Activated naive CD4-positive, alpha-beta T cell treated with anti-CD3 and anti-CD28 coated beads for 36 hours (primary cell): ENCODE measurements around the gene RBKS. TPM values are rescaled to one million over a fixed set of nuclear protein-coding genes. Genes with fewer than 3 reads are reported as not detected.
"Not testable (repeated sequence)": the region's sequence is repeated elsewhere in the genome, so short reads cannot be mapped to it uniquely, and the experiment has no call there.

ENCODE experiments used
- CTCF ChIA-PET: fragments of 350-600 bp; sonication (Branson Sonifier 250); formaldehyde crosslinking; loops from one replicate; lab custom pipeline; 2021; ENCODE audit warnings: antibody characterized with exemption; lab: Charles Lee
- DNase-seq: peaks from one replicate; pipeline ENCODE4 v3.0.0-alpha.2; 2020
- H3K27ac Mint-ChIP-seq: one replicate; pipeline ENCODE4 v1.8.0; 2021; ENCODE audit warnings: mild to moderate bottlenecking, mixed read lengths
- H3K27me3 Mint-ChIP-seq: one replicate; pipeline ENCODE4 v1.8.0; 2021; ENCODE audit warnings: low read depth, mixed read lengths
- H3K36me3 Mint-ChIP-seq: one replicate; pipeline ENCODE4 v1.8.0; 2021; ENCODE audit warnings: low read depth, mixed read lengths
- H3K4me1 Mint-ChIP-seq: one replicate; pipeline ENCODE4 v1.8.0; 2021; ENCODE audit warnings: low read depth, mixed read lengths
- H3K4me3 Mint-ChIP-seq: one replicate; pipeline ENCODE4 v1.8.0; 2021; ENCODE audit warnings: mild to moderate bottlenecking, moderate library complexity, mixed read lengths
- H3K9me3 Mint-ChIP-seq: one replicate; pipeline ENCODE4 v1.8.0; 2021; ENCODE audit warnings: mixed read lengths
- intact Hi-C: fragments of 100-400 bp; cut with micrococcal nuclease; formaldehyde crosslinking; loops from one replicate; pipeline ENCODE4 v1.15.1; 2023
- total RNA-seq, 2 experiments: library from RNA; stranded (reverse); gene quantifications; one replicate each; pipeline ENCODE4 v1.2.3, GENCODE V29; 2021

RBKS gene
- total RNA-seq, 2 experiments from 2014 or later: 1.1 to 1.2 TPM

DNA sequence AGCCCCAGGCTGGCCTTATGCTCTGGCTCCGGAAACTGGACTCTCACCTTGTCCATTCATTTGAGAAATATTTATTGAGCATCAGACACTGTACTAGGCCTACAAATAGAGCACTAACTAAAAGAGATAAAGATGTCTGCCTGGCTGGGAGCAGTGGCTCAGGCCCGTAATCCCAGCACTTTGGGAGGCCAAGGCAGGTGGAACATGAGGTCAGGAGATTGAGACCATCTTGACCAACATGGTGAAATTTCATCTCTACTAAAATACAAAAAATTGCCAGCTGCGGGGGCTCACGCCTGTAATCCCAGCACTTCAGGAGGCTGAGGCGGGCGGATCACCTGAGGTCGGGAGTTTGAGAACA is 126.3 kb downstream of the RBKS start:
- Mint-ChIP-seq H3K4me1 (peaks cover 8% of the 10 kb centered on the region), H3K27me3 (no peaks in the 10 kb centered on the region), H3K9me3 (no peaks in the 10 kb centered on the region), H3K36me3 (no peaks in the 10 kb centered on the region), H3K27ac (no peak overlapping the region), H3K4me3 (no peak overlapping the region)
- DNase-seq: no peak
- intact Hi-C loops: no loop called here
- CTCF ChIA-PET: no interaction called here

DNA sequence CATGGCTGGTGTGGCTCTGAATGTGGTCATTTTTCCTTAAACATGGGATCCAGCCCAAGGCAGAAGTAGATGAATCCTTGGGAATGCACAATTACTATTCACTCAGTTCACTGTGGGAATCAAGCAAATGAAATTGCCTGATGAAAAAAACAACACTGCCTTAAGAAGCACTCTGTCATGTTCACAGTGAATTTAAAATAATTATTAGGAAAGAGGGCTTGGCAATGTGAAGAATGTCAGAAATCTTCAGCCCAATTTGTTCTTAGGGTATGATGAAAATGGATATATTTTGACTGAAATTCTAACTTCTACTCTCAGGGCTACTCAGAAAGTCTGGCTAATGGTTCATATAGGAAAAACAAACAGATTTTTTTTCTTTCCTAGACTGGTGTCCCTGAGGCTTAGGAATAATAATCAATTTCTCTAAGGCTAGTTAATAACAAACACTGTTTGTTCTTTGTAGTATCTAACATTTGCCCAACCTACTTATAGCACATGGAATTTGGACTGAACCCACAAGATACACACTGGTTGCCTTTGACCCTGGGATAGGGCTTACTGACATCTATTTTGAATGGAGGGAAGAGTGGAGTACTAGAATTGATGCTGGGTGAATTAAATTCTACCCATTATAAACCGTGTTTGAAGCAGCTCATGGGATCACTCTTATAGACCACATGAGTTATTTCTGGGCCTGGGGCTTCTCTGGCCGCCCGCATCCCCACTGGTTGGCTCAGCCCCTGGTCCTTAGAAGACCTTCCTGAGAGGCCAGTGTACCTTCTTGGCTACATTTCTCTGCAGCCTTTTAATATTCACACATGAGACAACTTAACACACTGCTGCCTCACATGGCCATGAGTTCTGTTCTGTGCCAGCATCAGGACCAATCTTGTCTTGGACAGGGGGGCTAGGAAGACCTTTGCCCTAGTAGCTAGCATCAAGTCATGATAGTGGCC is 127.0 kb downstream of the RBKS start:
- no peaks in the 10 kb centered on the region for H3K9me3 Mint-ChIP-seq
- H3K36me3 Mint-ChIP-seq: no peaks in the 10 kb centered on the region
- CTCF ChIA-PET: no interaction called here
- no peak for DNase-seq
- H3K27me3 Mint-ChIP-seq: no peaks in the 10 kb centered on the region
- H3K4me3 Mint-ChIP-seq: no peak overlapping the region
- intact Hi-C loops: no loop called here
- no peak overlapping the region for H3K27ac Mint-ChIP-seq
- H3K4me1 Mint-ChIP-seq: peaks cover 8% of the 10 kb centered on the region

DNA sequence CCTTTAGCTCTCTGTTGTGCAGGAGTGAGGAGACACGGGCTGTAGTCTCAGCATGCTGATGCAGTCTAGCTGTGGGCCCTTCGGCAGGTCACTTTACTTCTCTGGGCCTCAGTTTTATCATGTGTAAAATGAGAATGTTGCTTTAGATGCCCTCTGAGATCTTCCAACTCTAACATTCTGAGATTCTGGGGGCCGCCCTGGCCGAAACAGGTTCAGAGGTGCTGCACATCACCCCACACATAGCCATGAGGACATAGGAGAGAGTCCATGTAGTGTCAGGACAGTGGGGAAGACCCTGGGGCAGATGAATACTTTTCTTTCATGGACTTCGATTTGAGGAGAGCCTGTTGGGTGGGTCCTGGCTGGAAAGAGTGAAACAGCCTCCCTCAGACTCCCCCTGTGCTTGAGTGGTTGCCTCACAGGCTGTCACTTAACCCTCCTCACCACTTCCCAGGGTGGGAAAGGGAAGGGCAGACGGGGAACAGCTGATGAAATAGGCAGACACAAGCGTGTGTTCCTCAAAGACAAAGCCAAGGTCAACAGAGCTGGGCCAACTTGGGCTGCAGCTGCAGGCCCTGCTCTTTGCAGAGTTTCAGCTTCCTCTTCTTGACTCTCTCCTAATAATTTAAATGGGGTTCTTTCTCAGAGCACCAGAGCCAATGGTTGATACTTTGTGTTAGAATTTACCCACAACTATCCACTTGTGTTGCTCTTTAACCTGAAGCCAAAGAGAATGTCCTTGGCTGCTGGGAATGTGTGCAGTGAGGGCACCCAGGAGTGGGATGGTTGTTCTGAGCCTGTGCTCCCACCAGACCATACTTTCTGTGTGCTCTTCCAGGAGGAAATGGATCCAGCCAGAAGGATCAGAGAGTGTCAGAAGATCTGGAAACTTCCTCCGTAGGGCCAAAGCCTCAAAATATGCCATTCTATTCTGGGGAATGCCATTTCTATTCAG is 133.4 kb downstream of the RBKS start:
- no peak overlapping the region for H3K4me3 Mint-ChIP-seq
- no peaks in the 10 kb centered on the region for H3K9me3 Mint-ChIP-seq
- no peak for DNase-seq
- no peak overlapping the region for H3K27ac Mint-ChIP-seq
- no peaks in the 10 kb centered on the region for H3K36me3 Mint-ChIP-seq
- no peaks in the 10 kb centered on the region for H3K4me1 Mint-ChIP-seq
- H3K27me3 Mint-ChIP-seq: peaks cover 2% of the 10 kb centered on the region
- intact Hi-C loops: loop anchor here (10.0 kb wide), 1 partner anchor 808 kb away; no protein-coding TSS in a partner anchor
- CTCF ChIA-PET: interaction anchor here (1.5 kb wide), 1 partner anchor 53 kb away, joined by 3 read pairs; no protein-coding TSS in a partner anchor

DNA sequence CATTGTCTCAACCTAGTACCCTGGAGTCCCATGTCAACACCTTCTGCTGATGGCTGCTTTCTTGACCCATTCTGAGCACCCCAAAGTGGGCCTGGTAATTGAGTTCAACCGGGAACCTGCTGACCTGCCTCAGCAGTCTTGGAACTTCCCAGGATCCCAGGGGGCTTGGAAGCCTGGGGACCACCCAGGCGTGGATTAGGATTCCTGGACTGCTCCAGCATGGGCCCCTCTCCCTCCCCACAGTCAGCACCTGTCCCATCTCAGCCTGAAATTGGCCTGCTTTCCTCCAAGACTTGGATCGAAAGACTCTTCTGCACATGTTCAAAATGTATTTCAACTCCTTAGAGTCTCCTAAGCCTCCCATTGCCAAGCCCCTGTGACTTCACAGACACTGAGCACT is 134.1 kb downstream of the RBKS start:
- Mint-ChIP-seq H3K4me1 (no peaks in the 10 kb centered on the region), H3K27me3 (peaks cover 2% of the 10 kb centered on the region), H3K9me3 (no peaks in the 10 kb centered on the region), H3K27ac (no peak overlapping the region), H3K36me3 (no peaks in the 10 kb centered on the region), H3K4me3 (no peak overlapping the region)
- intact Hi-C loops: loop anchor here (10.0 kb wide), 1 partner anchor 809 kb away; no protein-coding TSS in a partner anchor
- DNase-seq: no peak
- CTCF ChIA-PET: interaction anchor here (1.5 kb wide), 1 partner anchor 52 kb away, joined by 3 read pairs; no protein-coding TSS in a partner anchor

DNA sequence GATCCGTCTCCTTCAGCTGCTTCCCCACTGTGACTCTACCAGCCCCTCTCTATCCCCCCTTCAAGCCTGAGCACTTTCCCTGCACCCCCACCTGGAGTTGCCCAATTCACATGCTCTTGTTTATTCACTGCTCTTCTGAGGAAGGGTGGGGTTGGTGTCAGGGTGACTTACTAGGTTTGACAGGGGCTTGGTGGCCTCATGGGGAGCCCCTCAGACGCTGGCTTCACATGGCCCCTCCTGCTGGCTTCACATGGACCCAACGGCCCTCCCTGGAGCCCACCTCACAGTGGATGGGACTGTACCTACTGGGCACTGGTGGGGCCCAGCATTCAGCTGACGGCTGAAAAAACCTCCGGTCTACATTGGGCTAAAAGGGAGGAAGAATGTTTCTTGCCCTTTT is 135.4 kb downstream of the RBKS start:
- intact Hi-C loops: loop anchor here (1.0 to 10.0 kb wide), 4 partner anchors 52 to 810 kb away; no protein-coding TSS in a partner anchor
- DNase-seq: no peak
- no peak overlapping the region for H3K27ac Mint-ChIP-seq
- no peaks in the 10 kb centered on the region for H3K36me3 Mint-ChIP-seq
- no peak overlapping the region for H3K4me3 Mint-ChIP-seq
- H3K4me1 Mint-ChIP-seq: no peaks in the 10 kb centered on the region
- no peaks in the 10 kb centered on the region for H3K9me3 Mint-ChIP-seq
- peaks cover 2% of the 10 kb centered on the region for H3K27me3 Mint-ChIP-seq
- CTCF ChIA-PET: interaction anchor here (0.7 to 2.0 kb wide), 11 partner anchors 13 to 698 kb away, joined by 3 to 11 read pairs (median 4); partner anchors contain the start of gene MRPL33

DNA sequence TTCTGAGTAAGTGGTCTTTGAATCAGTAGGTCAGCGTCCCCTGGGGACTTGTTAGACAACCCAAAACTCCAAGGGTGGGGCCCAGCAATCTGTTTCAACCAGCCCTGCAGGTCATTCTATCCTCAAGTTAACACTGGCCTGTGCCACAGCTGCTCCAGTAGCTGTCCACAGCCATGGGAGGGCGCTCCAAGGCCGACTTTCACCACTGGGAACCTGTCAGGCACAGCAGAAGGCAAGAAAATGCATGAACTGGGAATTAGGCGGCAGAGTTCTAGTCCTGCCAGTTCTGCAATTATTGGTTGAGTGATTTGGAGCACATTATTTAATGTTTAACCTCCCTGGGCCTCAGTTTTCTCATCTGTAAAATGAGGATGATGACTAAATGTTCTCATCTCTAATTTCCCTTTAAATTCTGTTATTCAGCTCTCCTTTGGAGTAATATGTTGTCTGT is 136.0 kb downstream of the RBKS start:
- DNase-seq: peak; percentile 92
- Mint-ChIP-seq H3K9me3 (no peaks in the 10 kb centered on the region), H3K4me1 (no peaks in the 10 kb centered on the region), H3K27ac (no peak overlapping the region), H3K4me3 (no peak overlapping the region), H3K36me3 (no peaks in the 10 kb centered on the region), H3K27me3 (peaks cover 2% of the 10 kb centered on the region)
- CTCF ChIA-PET: interaction anchor here (0.7 to 2.3 kb wide), 15 partner anchors 10 to 699 kb away, joined by 3 to 11 read pairs (median 4); partner anchors contain the start of gene MRPL33
- intact Hi-C loops: loop anchor here (1.0 to 10.0 kb wide), 4 partner anchors 51 to 811 kb away; no protein-coding TSS in a partner anchor

DNA sequence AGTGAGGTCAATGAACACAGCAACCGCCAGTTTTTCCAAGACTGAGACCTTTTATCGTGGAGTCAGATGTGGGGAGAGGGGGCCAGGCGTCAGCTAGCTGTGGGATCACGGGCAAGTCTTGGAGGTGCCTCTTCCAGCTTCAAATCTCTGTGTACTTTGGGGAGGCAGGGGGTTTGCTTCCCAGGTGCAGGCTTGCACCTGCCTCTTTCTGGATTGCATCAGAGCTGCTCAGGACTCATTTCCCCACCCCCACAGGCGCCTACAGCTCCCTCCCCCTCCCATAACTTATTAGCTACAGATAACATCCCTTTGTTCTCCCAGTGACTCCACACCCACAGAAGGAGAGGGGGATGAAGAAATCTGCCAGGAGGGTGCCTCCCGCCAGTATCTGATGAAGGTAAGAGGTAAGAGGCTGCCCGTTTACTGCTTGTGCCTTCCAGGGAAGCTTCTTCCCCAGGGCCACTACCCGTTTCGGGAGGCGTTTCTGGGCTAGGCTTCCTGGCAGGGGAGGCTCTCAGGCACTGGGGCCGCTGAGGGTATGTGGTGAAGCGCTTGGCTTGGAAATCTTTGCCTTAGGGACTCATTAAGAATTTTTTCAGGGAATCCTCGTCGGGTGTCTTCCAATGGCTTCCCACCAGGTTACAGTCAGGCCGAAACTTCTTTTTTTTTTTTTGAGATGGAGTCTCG is 137.5 kb downstream of the RBKS start:
- Mint-ChIP-seq H3K36me3 (no peaks in the 10 kb centered on the region), H3K27me3 (peaks cover 8% of the 10 kb centered on the region), H3K27ac (no peak overlapping the region), H3K9me3 (peaks cover 9% of the 10 kb centered on the region), H3K4me3 (no peak overlapping the region), H3K4me1 (no peaks in the 10 kb centered on the region)
- DNase-seq: no peak
- intact Hi-C loops: loop anchor here (10.0 kb wide), 1 partner anchor 812 kb away; no protein-coding TSS in a partner anchor
- CTCF ChIA-PET: interaction anchor here (0.6 to 2.3 kb wide), 4 partner anchors 8 to 665 kb away, joined by 3 to 9 read pairs (median 3); no protein-coding TSS in a partner anchor

DNA sequence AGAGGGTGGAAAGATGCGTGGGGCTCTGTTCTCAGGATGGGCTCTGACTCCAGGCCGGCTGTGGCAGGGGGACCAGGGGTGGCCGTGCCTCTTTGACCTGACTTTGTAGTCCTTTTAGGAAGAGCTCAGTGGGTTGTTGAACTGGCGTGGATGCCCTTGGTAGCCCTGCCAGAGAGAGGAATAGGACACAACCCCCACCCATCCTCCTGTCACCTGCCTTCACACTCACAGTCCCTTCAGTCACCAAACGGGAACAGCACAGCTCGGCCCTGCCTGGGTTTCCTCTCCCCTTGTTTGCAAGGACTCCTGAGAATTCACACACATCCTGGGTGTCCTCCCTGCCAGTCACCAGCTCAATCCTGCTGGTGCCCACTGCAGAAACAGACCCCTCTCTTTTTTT is 138.8 kb downstream of the RBKS start:
- intact Hi-C loops: loop anchor here (10.0 kb wide), 1 partner anchor 813 kb away; no protein-coding TSS in a partner anchor
- Mint-ChIP-seq H3K9me3 (peaks cover 9% of the 10 kb centered on the region), H3K4me3 (no peak overlapping the region), H3K36me3 (no peaks in the 10 kb centered on the region), H3K27me3 (peaks cover 8% of the 10 kb centered on the region), H3K4me1 (no peaks in the 10 kb centered on the region), H3K27ac (no peak overlapping the region)
- no peak for DNase-seq
- CTCF ChIA-PET: interaction anchor here (0.7 to 1.3 kb wide), 2 partner anchors 27 to 58 kb away, joined by 3 to 4 read pairs; no protein-coding TSS in a partner anchor

DNA sequence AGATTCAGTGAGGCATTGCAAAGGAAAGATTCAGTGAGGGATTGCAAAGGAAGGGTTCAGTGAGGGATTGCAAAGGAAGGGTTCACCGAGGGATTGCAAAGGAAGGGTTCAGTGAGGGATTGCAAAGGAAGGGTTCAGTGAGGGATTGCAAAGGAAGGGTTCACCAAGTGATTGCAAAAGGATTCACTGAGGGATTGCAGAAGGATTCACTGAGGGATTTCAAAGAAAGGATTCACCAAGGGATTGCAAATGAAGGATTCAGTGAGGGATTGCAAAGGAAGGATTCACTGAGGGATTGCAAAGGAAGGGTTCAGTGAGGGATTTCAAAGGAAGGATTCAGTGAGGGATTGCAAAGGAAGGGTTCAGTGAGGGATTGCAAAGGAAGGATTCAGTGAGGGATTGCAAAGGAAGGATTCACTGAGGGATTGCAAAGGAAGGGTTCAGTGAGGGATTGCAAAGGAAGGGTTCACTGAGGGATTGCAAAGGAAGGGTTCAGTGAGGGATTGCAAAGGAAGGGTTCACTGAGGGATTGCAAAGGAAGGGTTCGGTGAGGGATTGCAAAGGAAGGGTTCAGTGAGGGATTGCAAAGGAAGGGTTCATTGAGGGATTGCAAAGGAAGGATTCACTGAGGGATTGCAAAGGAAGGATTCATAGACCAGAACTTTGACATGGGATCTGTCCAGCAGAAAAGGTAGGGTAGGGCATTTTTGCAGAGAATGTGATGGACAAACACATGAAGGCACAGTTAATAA is 141.2 kb downstream of the RBKS start:
- CTCF ChIA-PET, H3K4me3 Mint-ChIP-seq, H3K36me3 Mint-ChIP-seq, H3K27ac Mint-ChIP-seq, intact Hi-C loops, H3K4me1 Mint-ChIP-seq, H3K9me3 Mint-ChIP-seq, DNase-seq: not testable (repeated sequence)
- H3K27me3 Mint-ChIP-seq: peaks cover 11% of the 10 kb centered on the region

DNA sequence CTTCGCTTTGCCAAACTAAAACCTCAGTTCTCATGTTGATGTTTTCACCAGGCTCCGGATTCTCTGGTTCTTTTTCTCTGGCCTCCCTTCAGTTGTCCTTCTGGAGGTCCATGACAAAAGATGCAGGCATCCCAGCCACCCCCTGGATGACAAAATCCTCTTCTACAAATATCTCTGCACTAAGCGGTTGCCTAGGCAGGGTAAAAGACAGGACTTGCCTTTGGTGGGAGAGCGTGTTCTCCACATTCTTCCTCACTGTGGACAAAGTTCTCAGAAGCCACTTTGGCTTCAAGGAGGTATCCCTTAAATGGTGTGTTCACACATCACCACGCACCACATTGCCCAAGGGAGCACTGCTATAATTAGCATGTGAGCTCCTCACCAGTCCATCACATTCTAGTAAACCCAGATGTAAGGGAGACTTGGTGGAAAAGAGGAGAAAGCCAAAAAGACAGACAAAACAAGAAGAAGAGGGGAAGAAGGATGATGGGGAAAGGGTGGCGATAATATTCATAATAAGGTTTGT is 142.3 kb downstream of the RBKS start:
- DNase-seq: no peak
- Mint-ChIP-seq H3K4me1 (no peaks in the 10 kb centered on the region), H3K27ac (no peak overlapping the region), H3K36me3 (no peaks in the 10 kb centered on the region), H3K27me3 (peaks cover 11% of the 10 kb centered on the region), H3K9me3 (peaks cover 9% of the 10 kb centered on the region), H3K4me3 (no peak overlapping the region)
- CTCF ChIA-PET: no interaction called here
- intact Hi-C loops: no loop called here
